Osteocyte (in vitro differentiated cells): ENCODE results near the gene SLC27A4. TPM values are rescaled to one million over a fixed set of nuclear protein-coding genes. Genes with fewer than 3 reads are reported as not detected.

Experiments
- DNase-seq: peaks from one replicate; pipeline ENCODE4 v3.0.0; 2021; ENCODE audit warnings: mixed read lengths; ENCODE audit not compliant: unreplicated experiment; ENCODE audit errors: extremely low spot score
- H3K27ac Mint-ChIP-seq: one replicate; pipeline ENCODE4 v1.8.0; 2021; ENCODE audit warnings: mild to moderate bottlenecking, mixed read lengths; ENCODE audit not compliant: unreplicated experiment
- H3K27me3 Mint-ChIP-seq: one replicate; pipeline ENCODE4 v1.8.0; 2021; ENCODE audit warnings: mixed read lengths; ENCODE audit not compliant: unreplicated experiment
- H3K36me3 Mint-ChIP-seq: one replicate; pipeline ENCODE4 v1.8.0; 2021; ENCODE audit warnings: mixed read lengths; ENCODE audit not compliant: unreplicated experiment
- H3K4me1 Mint-ChIP-seq: one replicate; pipeline ENCODE4 v1.8.0; 2021; ENCODE audit warnings: mixed read lengths; ENCODE audit not compliant: unreplicated experiment
- H3K4me3 Mint-ChIP-seq: one replicate; pipeline ENCODE4 v1.8.0; 2021; ENCODE audit warnings: mild to moderate bottlenecking, moderate library complexity, mixed read lengths; ENCODE audit not compliant: unreplicated experiment
- H3K9me3 Mint-ChIP-seq: one replicate; pipeline ENCODE4 v1.8.0; 2021; ENCODE audit warnings: mixed read lengths; ENCODE audit not compliant: unreplicated experiment
- CTCF ChIP-seq: fragments of 200-600 bp; sonication (generic); IDR thresholded peaks from 2 replicates; pipeline ENCODE4 v1.5.0; 2021; ENCODE audit warnings: antibody characterized with exemption, mild to moderate bottlenecking, moderate library complexity
- total RNA-seq: library from RNA; stranded (reverse); gene quantifications from 2 replicates; pipeline ENCODE4 v1.2.1, GENCODE V29; 2021

Gene SLC27A4
- total RNA-seq, 1 donor from 2014 or later: 39.4 TPM

GRCh38 chr9:128385496-128386460 lies 45.5 kb downstream of the SLC27A4 start:
- H3K27me3 Mint-ChIP-seq: no peaks in the 10 kb centered on the region

GRCh38 chr9:128388150-128388549 lies 47.8 kb downstream of the SLC27A4 start:
- TF ChIP-seq CTCF: no peak
- DNase-seq: no peak
- Mint-ChIP-seq H3K4me3 (no peak overlapping the region), H3K4me1 (no peaks in the 10 kb centered on the region), H3K27ac (no peak overlapping the region), H3K36me3 (peaks cover 15% of the 10 kb centered on the region), H3K27me3 (peaks cover 2% of the 10 kb centered on the region), H3K9me3 (no peaks in the 10 kb centered on the region)

More at GRCh38 chr9:128385496-128386460, 45.5 kb downstream of the SLC27A4 start:
- H3K9me3 Mint-ChIP-seq: no peaks in the 10 kb centered on the region
- no peak overlapping the region for H3K27ac Mint-ChIP-seq
- no peak overlapping the region for H3K4me3 Mint-ChIP-seq
- H3K36me3 Mint-ChIP-seq: peaks cover 10% of the 10 kb centered on the region
- DNase-seq: no peak
- no peak for TF ChIP-seq CTCF
- H3K4me1 Mint-ChIP-seq: no peaks in the 10 kb centered on the region

- Mint-ChIP-seq H3K4me1 (peaks cover 7% of the 10 kb centered on the region), H3K27me3 (peaks cover 2% of the 10 kb centered on the region), H3K9me3 (no peaks in the 10 kb centered on the region), H3K36me3 (peaks cover 13% of the 10 kb centered on the region), H3K27ac (no peak overlapping the region), H3K4me3 (no peak overlapping the region)
- no peak for DNase-seq
- no peak for TF ChIP-seq CTCF
Observed at GRCh38 chr9:128389395-128390149, 49.2 kb downstream of the SLC27A4 start.

GRCh38 chr9:128390150-128390812 lies 50.0 kb downstream of the SLC27A4 start:
- Mint-ChIP-seq H3K27ac (no peak overlapping the region), H3K4me1 (peaks cover 7% of the 10 kb centered on the region), H3K27me3 (peaks cover 2% of the 10 kb centered on the region), H3K36me3 (peaks cover 9% of the 10 kb centered on the region), H3K4me3 (no peak overlapping the region), H3K9me3 (no peaks in the 10 kb centered on the region)
- no peak for DNase-seq
- no peak for TF ChIP-seq CTCF
